ENCODE results near the gene SAFB. TPM values are rescaled to one million over a fixed set of nuclear protein-coding genes. Genes with fewer than 3 reads are reported as not detected.

Gene SAFB
- polyA plus RNA-seq, 1 of the 3 experiments (the other 2 are of a cell fraction), result 90.0 TPM

DNA sequence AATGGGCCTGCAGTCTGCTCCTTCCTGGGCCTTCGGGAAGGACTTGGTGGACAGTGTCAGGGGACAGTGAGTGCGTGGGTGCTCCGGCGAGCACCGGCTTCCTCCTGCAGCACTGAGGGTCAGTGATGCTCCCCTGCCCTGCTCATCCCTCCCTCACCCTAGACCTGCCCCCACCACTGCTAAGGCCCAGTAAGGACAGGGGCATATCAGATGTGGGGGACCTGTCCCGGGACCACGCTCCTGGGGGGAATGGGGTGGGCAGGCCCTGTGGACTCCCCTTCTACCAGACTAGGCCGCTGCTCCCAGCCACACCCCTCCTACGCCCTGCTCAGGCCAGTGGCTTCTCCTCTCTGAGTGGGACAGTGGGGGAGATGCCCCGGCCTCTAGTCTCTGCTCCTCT is 54.3 kb downstream of the SAFB start (continued):
- TF ChIP-seq RCOR1 (IDR thresholded peaks at IDR 0.05; ENCODE audit: low read length), result no peak
- no peak for TF ChIP-seq PBX3 (IDR thresholded peaks at IDR 0.05)
- no peak for TF ChIP-seq TAF1 (IDR thresholded peaks at IDR 0.05; ENCODE audit: borderline replicate concordance, low read depth, low read length)
- no peak for TF ChIP-seq EZH2phosphoT487 (IDR thresholded peaks at IDR 0.05; ENCODE audit: borderline replicate concordance, low read depth)
- TF ChIP-seq NFIC (IDR thresholded peaks at IDR 0.05; ENCODE audit: borderline replicate concordance), result no peak

DNA sequence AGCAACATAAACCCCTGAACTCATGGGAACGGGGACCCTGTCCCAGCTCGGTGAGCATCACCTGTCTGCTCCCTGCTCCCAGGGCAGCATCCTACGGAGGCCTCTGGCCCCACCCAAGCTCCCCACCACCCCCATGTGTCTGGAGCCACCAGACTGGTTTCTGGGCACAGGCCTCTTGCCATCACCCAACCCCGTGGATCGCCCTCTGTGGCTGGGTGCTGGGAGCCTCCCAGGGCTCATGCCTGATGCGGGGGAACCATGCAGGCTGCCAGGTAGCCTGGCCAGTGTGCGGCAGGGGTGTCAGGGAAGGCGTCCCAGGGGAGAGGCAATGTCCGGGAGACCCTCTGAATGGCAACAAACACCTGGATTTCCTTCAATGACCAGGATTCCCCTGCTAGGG is 54.7 kb downstream of the SAFB start:
- WGBS (ENCODE audit: low lambda C conversion rate), result 95% methylated on average over 8 of the region's 9 CpGs
- DNase-seq, result no peak
- Histone ChIP-seq H3K27ac (ENCODE audit: low read depth in 2 of 2, low read length in 1 of 2) (no peak overlapping the region), H3K27me3 (ENCODE audit: insufficient read depth) (no peaks in the 10 kb centered on the region), H3K36me3 (replicated peaks in 1 of 2; ENCODE audit: control insufficient read depth in 1 of 2, insufficient read depth in 2 of 2, low read length in 1 of 2) (no peaks in the 10 kb centered on the region), H3K79me2 (ENCODE audit: insufficient read depth) (peaks cover 17% of the 10 kb centered on the region), H3K4me1 (ENCODE audit: control insufficient read depth in 1 of 2, insufficient read depth in 2 of 2, low read depth in 1 of 2, low read length in 1 of 2) (peaks cover 4 to 21% of the 10 kb centered on the region in 2 experiments; a peak in 1 of 4 replicates), H3K9me3 (no peaks in the 10 kb centered on the region), H3K9ac (no peak overlapping the region), H4K20me1 (ENCODE audit: insufficient read depth) (no peaks in the 10 kb centered on the region), H3K4me3 (ENCODE audit: low read depth in 2 of 2, low read length in 1 of 2) (no peak overlapping the region), H3K9me2 (no peaks in the 10 kb centered on the region), H3K4me2 (no peak overlapping the region), H2AFZ (ENCODE audit: low read depth) (no peak overlapping the region), H3F3A (replicated peaks; ENCODE audit: insufficient read depth) (no peaks in the 10 kb centered on the region)
- no peak for TF ChIP-seq ZBTB33 (IDR thresholded peaks at IDR 0.05; ENCODE audit: borderline replicate concordance, low read depth)
- no peak for TF ChIP-seq IRF3 (IDR thresholded peaks at IDR 0.05; ENCODE audit: low read depth, low read length)
- no peak for TF ChIP-seq RAD21 (IDR thresholded peaks at IDR 0.05; ENCODE audit: low read length)
- TF ChIP-seq TCF12 (IDR thresholded peaks at IDR 0.05), result no peak
- TF ChIP-seq FOXM1 (IDR thresholded peaks at IDR 0.05; ENCODE audit: low read depth), result no peak
- TF ChIP-seq CHD2 (IDR thresholded peaks at IDR 0.05; ENCODE audit: low read length, partially characterized antibody), result no peak
- TF ChIP-seq TAF1 (IDR thresholded peaks at IDR 0.05; ENCODE audit: borderline replicate concordance, low read depth, low read length), result no peak
- no peak for TF ChIP-seq POLR2AphosphoS5 (IDR thresholded peaks at IDR 0.05; ENCODE audit: low read depth, low read length)
- no peak for TF ChIP-seq MEF2A (IDR thresholded peaks at IDR 0.05; ENCODE audit: borderline replicate concordance, low read depth)
- TF ChIP-seq NFIC (IDR thresholded peaks at IDR 0.05; ENCODE audit: borderline replicate concordance), result no peak
- TF ChIP-seq YY1 (IDR thresholded peaks at IDR 0.05; ENCODE audit: low read depth), result no peak
- TF ChIP-seq CTCF (IDR thresholded peaks at IDR 0.05), result no peak
- TF ChIP-seq RCOR1 (IDR thresholded peaks at IDR 0.05; ENCODE audit: low read length), result no peak
- no peak for TF ChIP-seq PBX3 (IDR thresholded peaks at IDR 0.05)
- TF ChIP-seq GABPA (IDR thresholded peaks at IDR 0.05; ENCODE audit: low read depth), result no peak
- ChIA-PET CTCF (interaction anchor here (2.4 kb wide), 1 partner anchor 12 kb away, joined by 6 read pairs; the partner anchor contains the start of gene RPL36), POLR2A (no interaction called here)
